WTC11 (cell line): ENCODE data around the gene CEP295NL. TPM values are rescaled to one million over a fixed set of nuclear protein-coding genes. Genes with fewer than 3 reads are reported as not detected.

ENCODE experiments used
- ATAC-seq: fragments of 200-7000 bp; cut with Tn5 transposase; 2 replicates; pipeline ENCODE4 v1.10.0; 2021; ENCODE audit warnings: mild to moderate bottlenecking, moderate library complexity
- CTCF ChIA-PET: fragments of 300-600 bp; sonication (Branson Sonifier 250); formaldehyde crosslinking; loops from one replicate; lab custom pipeline; 2021; ENCODE audit warnings: antibody characterized with exemption; lab: Charles Lee
- POLR2A ChIA-PET: fragments of 350-600 bp; sonication (Branson Sonifier 250); formaldehyde crosslinking; loops from one replicate; lab custom pipeline; 2021; ENCODE audit warnings: antibody characterized with exemption; lab: Charles Lee
- DNase-seq: peaks from one replicate; pipeline ENCODE4 v3.0.0; 2021; ENCODE audit warnings: low spot score
- H3K27ac Mint-ChIP-seq: 2 replicates; pipeline ENCODE4 v1.8.0; 2021; ENCODE audit warnings: mixed read lengths
- H3K27me3 Mint-ChIP-seq: 2 replicates; pipeline ENCODE4 v1.8.0; 2021; ENCODE audit warnings: low read depth, mild to moderate bottlenecking, moderate library complexity, mixed read lengths
- H3K36me3 Mint-ChIP-seq: 2 replicates; pipeline ENCODE4 v1.8.0; 2021; ENCODE audit warnings: mixed read lengths
- H3K4me1 Mint-ChIP-seq: 2 replicates; pipeline ENCODE4 v1.8.0; 2022; ENCODE audit warnings: mixed read lengths
- H3K4me3 Mint-ChIP-seq: 2 replicates; pipeline ENCODE4 v1.8.0; 2021; ENCODE audit warnings: mild to moderate bottlenecking, moderate library complexity, mixed read lengths
- H3K9me3 Mint-ChIP-seq: 2 replicates; pipeline ENCODE4 v1.8.0; 2021; ENCODE audit warnings: mixed read lengths
- EMX1 ChIP-seq: fragments of 250-450 bp; sonication (Bioruptor Pico); IDR thresholded peaks from 2 replicates; pipeline ENCODE4 v1.8.0; 2021; ENCODE audit warnings: mild to moderate bottlenecking
- GRHL2 ChIP-seq: fragments of 250-450 bp; sonication (Bioruptor Pico); IDR thresholded peaks from 2 replicates; pipeline ENCODE4 v1.8.0; 2022; ENCODE audit warnings: mild to moderate bottlenecking, moderate library complexity; ENCODE audit not compliant: insufficient replicate concordance, severe bottlenecking
- HMGA2 ChIP-seq: fragments of 250-450 bp; sonication (Bioruptor Pico); IDR thresholded peaks from 2 replicates; pipeline ENCODE4 v1.4.0; 2021; ENCODE audit warnings: mild to moderate bottlenecking, moderate library complexity
- IRF2 ChIP-seq: sonication (generic); formaldehyde crosslinking; IDR thresholded peaks from 2 replicates; pipeline ENCODE4 v1.8.0; 2022; ENCODE audit warnings: low read depth, missing genetic modification reagents, borderline replicate concordance
- JAZF1 ChIP-seq: fragments of 250-450 bp; sonication (Bioruptor Pico); IDR thresholded peaks from 2 replicates; pipeline ENCODE4 v1.9.0; 2021; ENCODE audit warnings: moderate library complexity, mild to moderate bottlenecking, inconsistent platforms
- NR2C2 ChIP-seq: sonication (generic); formaldehyde crosslinking; IDR thresholded peaks from 2 replicates; pipeline ENCODE4 v1.8.0; 2022; ENCODE audit warnings: mild to moderate bottlenecking, missing genetic modification reagents
- NR3C1 ChIP-seq: sonication (generic); formaldehyde crosslinking; conservative IDR thresholded peaks from 2 replicates; pipeline ENCODE4 v1.8.1; 2023; ENCODE audit warnings: low read depth, mild to moderate bottlenecking, missing genetic modification reagents
- PRRX2 ChIP-seq: fragments of 250-450 bp; sonication (Bioruptor Pico); IDR thresholded peaks from 2 replicates; pipeline ENCODE4 v1.8.0; 2021; ENCODE audit warnings: mild to moderate bottlenecking
- RELA ChIP-seq: sonication (generic); formaldehyde crosslinking; IDR thresholded peaks from 2 replicates; pipeline ENCODE4 v1.8.1; 2022; ENCODE audit warnings: missing genetic modification reagents, mild to moderate bottlenecking, borderline replicate concordance
- SMAD3 ChIP-seq: sonication (generic); formaldehyde crosslinking; IDR thresholded peaks from 2 replicates; pipeline ENCODE4 v1.8.0; 2022; ENCODE audit warnings: missing genetic modification reagents, mild to moderate bottlenecking, borderline replicate concordance
- SMAD4 ChIP-seq: sonication (generic); formaldehyde crosslinking; IDR thresholded peaks from 2 replicates; pipeline ENCODE4 v1.8.0; 2022; ENCODE audit warnings: mild to moderate bottlenecking, missing genetic modification reagents
- TEAD4 ChIP-seq: sonication (generic); formaldehyde crosslinking; IDR thresholded peaks from 2 replicates; pipeline ENCODE4 v1.8.0; 2022; ENCODE audit warnings: mild to moderate bottlenecking, missing genetic modification reagents
- ZNF121 ChIP-seq: sonication (generic); formaldehyde crosslinking; IDR thresholded peaks from 2 replicates; pipeline ENCODE4 v1.8.0; 2023; ENCODE audit warnings: missing genetic modification reagents
- total RNA-seq: library from RNA; stranded (reverse); gene quantifications from 3 replicates; pipeline ENCODE4 v1.2.3, GENCODE V29; 2021
- TF ChIP-seq, protein P1 (sequence below): sonication (generic); formaldehyde crosslinking; IDR thresholded peaks from 2 replicates; pipeline ENCODE4 v1.8.0; 2023; ENCODE audit warnings: missing genetic modification reagents
- TF ChIP-seq, protein P2 (sequence below): fragments of 250-450 bp; sonication (Bioruptor Pico); IDR thresholded peaks from 2 replicates; pipeline ENCODE4 v1.9.0; 2021; ENCODE audit warnings: mild to moderate bottlenecking, borderline replicate concordance
- TF ChIP-seq, protein P3 (sequence below): sonication (generic); formaldehyde crosslinking; IDR thresholded peaks from 2 replicates; pipeline ENCODE4 v1.8.0; 2023; ENCODE audit warnings: mild to moderate bottlenecking, missing genetic modification reagents
- TF ChIP-seq, protein P4 (sequence below): fragments of 250-450 bp; sonication (Bioruptor Pico); IDR thresholded peaks from 2 replicates; pipeline ENCODE4 v2.1.2; 2022; ENCODE audit warnings: mild to moderate bottlenecking, moderate library complexity
- TF ChIP-seq, protein P5 (sequence below): sonication (generic); formaldehyde crosslinking; IDR thresholded peaks from 2 replicates; pipeline ENCODE4 v1.8.1; 2022; ENCODE audit warnings: missing genetic modification reagents, borderline replicate concordance
- TF ChIP-seq, protein P6 (sequence below): sonication (generic); formaldehyde crosslinking; IDR thresholded peaks from 2 replicates; pipeline ENCODE4 v1.8.0; 2022; ENCODE audit warnings: missing genetic modification reagents

CEP295NL gene
- total RNA-seq, 1 experiment from 2014 or later: 0.61 TPM

DNA sequence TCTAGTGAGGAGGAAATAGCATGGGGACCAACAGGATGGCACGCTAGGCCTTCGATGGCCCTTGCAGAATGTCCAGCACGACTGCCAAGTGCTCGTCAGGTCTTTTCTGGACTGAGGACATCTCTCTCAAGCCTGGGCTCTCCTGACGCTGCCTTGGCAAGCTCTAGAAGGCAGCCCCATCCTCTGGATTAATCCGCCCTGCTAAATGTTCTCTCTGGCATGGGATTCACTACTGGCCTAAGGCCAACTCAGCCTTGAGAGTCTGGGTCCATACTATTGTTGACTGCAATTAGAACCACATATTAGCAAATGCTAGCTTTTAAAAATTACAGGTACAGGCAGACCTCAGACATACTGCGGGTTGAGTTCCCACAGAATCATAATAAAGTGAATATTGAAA lies 2.5 kb upstream of the CEP295NL start (continued):
- TF ChIP-seq SMAD3 (CRISPR knock-in tag): no peak
- TF ChIP-seq, protein P1, sequence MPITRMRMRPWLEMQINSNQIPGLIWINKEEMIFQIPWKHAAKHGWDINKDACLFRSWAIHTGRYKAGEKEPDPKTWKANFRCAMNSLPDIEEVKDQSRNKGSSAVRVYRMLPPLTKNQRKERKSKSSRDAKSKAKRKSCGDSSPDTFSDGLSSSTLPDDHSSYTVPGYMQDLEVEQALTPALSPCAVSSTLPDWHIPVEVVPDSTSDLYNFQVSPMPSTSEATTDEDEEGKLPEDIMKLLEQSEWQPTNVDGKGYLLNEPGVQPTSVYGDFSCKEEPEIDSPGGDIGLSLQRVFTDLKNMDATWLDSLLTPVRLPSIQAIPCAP (CRISPR knock-in tag): no peak
- TF ChIP-seq, protein P2, sequence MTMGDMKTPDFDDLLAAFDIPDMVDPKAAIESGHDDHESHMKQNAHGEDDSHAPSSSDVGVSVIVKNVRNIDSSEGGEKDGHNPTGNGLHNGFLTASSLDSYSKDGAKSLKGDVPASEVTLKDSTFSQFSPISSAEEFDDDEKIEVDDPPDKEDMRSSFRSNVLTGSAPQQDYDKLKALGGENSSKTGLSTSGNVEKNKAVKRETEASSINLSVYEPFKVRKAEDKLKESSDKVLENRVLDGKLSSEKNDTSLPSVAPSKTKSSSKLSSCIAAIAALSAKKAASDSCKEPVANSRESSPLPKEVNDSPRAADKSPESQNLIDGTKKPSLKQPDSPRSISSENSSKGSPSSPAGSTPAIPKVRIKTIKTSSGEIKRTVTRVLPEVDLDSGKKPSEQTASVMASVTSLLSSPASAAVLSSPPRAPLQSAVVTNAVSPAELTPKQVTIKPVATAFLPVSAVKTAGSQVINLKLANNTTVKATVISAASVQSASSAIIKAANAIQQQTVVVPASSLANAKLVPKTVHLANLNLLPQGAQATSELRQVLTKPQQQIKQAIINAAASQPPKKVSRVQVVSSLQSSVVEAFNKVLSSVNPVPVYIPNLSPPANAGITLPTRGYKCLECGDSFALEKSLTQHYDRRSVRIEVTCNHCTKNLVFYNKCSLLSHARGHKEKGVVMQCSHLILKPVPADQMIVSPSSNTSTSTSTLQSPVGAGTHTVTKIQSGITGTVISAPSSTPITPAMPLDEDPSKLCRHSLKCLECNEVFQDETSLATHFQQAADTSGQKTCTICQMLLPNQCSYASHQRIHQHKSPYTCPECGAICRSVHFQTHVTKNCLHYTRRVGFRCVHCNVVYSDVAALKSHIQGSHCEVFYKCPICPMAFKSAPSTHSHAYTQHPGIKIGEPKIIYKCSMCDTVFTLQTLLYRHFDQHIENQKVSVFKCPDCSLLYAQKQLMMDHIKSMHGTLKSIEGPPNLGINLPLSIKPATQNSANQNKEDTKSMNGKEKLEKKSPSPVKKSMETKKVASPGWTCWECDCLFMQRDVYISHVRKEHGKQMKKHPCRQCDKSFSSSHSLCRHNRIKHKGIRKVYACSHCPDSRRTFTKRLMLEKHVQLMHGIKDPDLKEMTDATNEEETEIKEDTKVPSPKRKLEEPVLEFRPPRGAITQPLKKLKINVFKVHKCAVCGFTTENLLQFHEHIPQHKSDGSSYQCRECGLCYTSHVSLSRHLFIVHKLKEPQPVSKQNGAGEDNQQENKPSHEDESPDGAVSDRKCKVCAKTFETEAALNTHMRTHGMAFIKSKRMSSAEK: no peak
- TF ChIP-seq, protein P3, sequence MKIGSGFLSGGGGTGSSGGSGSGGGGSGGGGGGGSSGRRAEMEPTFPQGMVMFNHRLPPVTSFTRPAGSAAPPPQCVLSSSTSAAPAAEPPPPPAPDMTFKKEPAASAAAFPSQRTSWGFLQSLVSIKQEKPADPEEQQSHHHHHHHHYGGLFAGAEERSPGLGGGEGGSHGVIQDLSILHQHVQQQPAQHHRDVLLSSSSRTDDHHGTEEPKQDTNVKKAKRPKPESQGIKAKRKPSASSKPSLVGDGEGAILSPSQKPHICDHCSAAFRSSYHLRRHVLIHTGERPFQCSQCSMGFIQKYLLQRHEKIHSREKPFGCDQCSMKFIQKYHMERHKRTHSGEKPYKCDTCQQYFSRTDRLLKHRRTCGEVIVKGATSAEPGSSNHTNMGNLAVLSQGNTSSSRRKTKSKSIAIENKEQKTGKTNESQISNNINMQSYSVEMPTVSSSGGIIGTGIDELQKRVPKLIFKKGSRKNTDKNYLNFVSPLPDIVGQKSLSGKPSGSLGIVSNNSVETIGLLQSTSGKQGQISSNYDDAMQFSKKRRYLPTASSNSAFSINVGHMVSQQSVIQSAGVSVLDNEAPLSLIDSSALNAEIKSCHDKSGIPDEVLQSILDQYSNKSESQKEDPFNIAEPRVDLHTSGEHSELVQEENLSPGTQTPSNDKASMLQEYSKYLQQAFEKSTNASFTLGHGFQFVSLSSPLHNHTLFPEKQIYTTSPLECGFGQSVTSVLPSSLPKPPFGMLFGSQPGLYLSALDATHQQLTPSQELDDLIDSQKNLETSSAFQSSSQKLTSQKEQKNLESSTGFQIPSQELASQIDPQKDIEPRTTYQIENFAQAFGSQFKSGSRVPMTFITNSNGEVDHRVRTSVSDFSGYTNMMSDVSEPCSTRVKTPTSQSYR (CRISPR knock-in tag): no peak
- TF ChIP-seq, all 79 proteins: peak for 0

DNA sequence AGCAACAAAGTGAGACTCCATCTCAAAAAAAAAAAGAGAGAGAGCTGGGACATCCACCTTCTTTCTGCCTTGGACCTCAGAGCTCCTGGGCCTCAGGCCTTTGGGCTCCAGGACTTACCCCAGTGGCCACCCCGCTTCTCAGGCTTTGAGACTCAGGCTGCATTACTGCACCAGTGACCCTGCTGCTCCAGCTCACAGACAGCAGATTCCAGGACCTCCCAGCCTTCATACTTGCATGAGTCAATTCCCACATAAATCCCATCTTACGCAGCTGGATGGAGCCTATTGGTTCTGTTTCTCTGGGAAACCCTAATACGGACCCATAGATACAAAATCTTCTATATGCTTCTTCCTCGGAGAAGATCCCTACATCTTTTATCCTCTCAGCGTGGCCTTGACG lies 2.1 kb upstream of the CEP295NL start:
- H3K27ac Mint-ChIP-seq: peak overlapping the region; percentile 65
- H3K4me1 Mint-ChIP-seq: peaks cover 18% of the 10 kb centered on the region
- ATAC-seq (no peak), DNase-seq (no peak)
- no peaks in the 10 kb centered on the region for H3K9me3 Mint-ChIP-seq
- no peaks in the 10 kb centered on the region for H3K36me3 Mint-ChIP-seq
- no peaks in the 10 kb centered on the region for H3K27me3 Mint-ChIP-seq
- TF ChIP-seq GRHL2 (CRISPR knock-in tag) (no peak), ZNF121 (CRISPR knock-in tag) (no peak), NR3C1 (CRISPR knock-in tag) (no peak), HMGA2 (CRISPR knock-in tag) (no peak), EMX1 (CRISPR knock-in tag) (no peak), RELA (CRISPR knock-in tag) (no peak), PRRX2 (no peak), SMAD4 (no peak), JAZF1 (CRISPR knock-in tag) (no peak), TEAD4 (CRISPR knock-in tag) (no peak), NR2C2 (CRISPR knock-in tag) (no peak), IRF2 (CRISPR knock-in tag) (no peak)
- TF ChIP-seq, protein P4, sequence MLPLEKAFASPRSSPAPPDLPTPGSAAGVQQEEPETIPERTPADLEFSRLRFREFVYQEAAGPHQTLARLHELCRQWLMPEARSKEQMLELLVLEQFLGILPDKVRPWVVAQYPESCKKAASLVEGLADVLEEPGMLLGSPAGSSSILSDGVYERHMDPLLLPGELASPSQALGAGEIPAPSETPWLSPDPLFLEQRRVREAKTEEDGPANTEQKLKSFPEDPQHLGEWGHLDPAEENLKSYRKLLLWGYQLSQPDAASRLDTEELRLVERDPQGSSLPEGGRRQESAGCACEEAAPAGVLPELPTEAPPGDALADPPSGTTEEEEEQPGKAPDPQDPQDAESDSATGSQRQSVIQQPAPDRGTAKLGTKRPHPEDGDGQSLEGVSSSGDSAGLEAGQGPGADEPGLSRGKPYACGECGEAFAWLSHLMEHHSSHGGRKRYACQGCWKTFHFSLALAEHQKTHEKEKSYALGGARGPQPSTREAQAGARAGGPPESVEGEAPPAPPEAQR (CRISPR knock-in tag): no peak
- TF ChIP-seq, protein P5, sequence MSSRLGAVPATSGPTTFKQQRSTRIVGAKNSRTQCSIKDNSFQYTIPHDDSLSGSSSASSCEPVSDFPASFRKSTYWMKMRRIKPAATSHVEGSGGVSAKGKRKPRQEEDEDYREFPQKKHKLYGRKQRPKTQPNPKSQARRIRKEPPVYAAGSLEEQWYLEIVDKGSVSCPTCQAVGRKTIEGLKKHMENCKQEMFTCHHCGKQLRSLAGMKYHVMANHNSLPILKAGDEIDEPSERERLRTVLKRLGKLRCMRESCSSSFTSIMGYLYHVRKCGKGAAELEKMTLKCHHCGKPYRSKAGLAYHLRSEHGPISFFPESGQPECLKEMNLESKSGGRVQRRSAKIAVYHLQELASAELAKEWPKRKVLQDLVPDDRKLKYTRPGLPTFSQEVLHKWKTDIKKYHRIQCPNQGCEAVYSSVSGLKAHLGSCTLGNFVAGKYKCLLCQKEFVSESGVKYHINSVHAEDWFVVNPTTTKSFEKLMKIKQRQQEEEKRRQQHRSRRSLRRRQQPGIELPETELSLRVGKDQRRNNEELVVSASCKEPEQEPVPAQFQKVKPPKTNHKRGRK (CRISPR knock-in tag): no peak
- TF ChIP-seq, protein P6, sequence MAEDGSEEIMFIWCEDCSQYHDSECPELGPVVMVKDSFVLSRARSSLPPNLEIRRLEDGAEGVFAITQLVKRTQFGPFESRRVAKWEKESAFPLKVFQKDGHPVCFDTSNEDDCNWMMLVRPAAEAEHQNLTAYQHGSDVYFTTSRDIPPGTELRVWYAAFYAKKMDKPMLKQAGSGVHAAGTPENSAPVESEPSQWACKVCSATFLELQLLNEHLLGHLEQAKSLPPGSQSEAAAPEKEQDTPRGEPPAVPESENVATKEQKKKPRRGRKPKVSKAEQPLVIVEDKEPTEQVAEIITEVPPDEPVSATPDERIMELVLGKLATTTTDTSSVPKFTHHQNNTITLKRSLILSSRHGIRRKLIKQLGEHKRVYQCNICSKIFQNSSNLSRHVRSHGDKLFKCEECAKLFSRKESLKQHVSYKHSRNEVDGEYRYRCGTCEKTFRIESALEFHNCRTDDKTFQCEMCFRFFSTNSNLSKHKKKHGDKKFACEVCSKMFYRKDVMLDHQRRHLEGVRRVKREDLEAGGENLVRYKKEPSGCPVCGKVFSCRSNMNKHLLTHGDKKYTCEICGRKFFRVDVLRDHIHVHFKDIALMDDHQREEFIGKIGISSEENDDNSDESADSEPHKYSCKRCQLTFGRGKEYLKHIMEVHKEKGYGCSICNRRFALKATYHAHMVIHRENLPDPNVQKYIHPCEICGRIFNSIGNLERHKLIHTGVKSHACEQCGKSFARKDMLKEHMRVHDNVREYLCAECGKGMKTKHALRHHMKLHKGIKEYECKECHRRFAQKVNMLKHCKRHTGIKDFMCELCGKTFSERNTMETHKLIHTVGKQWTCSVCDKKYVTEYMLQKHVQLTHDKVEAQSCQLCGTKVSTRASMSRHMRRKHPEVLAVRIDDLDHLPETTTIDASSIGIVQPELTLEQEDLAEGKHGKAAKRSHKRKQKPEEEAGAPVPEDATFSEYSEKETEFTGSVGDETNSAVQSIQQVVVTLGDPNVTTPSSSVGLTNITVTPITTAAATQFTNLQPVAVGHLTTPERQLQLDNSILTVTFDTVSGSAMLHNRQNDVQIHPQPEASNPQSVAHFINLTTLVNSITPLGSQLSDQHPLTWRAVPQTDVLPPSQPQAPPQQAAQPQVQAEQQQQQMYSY (CRISPR knock-in tag): no peak
- no peak overlapping the region for H3K4me3 Mint-ChIP-seq
- ChIA-PET POLR2A (interaction anchor here (0.6 kb wide), 1 partner anchor 225 kb away, joined by 3 read pairs; no protein-coding TSS in a partner anchor), CTCF (interaction anchor here (0.8 to 1.2 kb wide), 2 partner anchors 11 to 52 kb away, joined by 3 to 7 read pairs; no protein-coding TSS in a partner anchor)
